NB4 (cell line): ENCODE results near the gene MPRIP.
A peak's percentile ranks its signal among the peaks of the same experiment; 100 is the strongest.

Source experiments
- DNase-seq: peaks from one replicate; pipeline ENCODE4 v3.0.0; 2010; ENCODE audit warnings: low read depth
- H3K4me3 ChIP-seq: one replicate; pipeline ENCODE4 v1.5.1; 2011; ENCODE audit warnings: mild to moderate bottlenecking, low read depth, low read length, moderate library complexity
- CTCF ChIP-seq: IDR thresholded peaks from one replicate; pipeline ENCODE4 v1.5.1; 2012; ENCODE audit warnings: low read depth, low read length
- MAX ChIP-seq: IDR thresholded peaks from 2 replicates; pipeline ENCODE4 v1.6.1; 2011; ENCODE audit warnings: low read depth, low read length
- MYC ChIP-seq: IDR thresholded peaks from 2 replicates; pipeline ENCODE4 v1.6.1; 2011; ENCODE audit warnings: low read depth, low read length
- POLR2A ChIP-seq: IDR thresholded peaks from 2 replicates; pipeline ENCODE4 v1.6.1; 2011; ENCODE audit warnings: mild to moderate bottlenecking; ENCODE audit not compliant: insufficient read length; ENCODE audit errors: extremely low read depth

Gene MPRIP

GRCh38 chr17:17236295-17237025 lies 194.2 kb downstream of the MPRIP start:
- DNase-seq: peak; percentile 33
- peak overlapping the region; percentile 91 for H3K4me3 ChIP-seq
- TF ChIP-seq POLR2A: no peak
- TF ChIP-seq CTCF: no peak
- no peak for TF ChIP-seq MAX
- TF ChIP-seq MYC: no peak

GRCh38 chr17:17237026-17237799 lies 195.0 kb downstream of the MPRIP start, which contains the start of gene FLCN:
Gene FLCN, minus strand, starts transcription at chr17:17237168. Its CDS starts 9,031 bp downstream, at chr17:17228137.
- DNase-seq: peak; percentile 89
- H3K4me3 ChIP-seq: peak within 1 kb of the TSS; percentile 91
- TF ChIP-seq POLR2A (peak; percentile 57), MAX (peak; percentile 94), CTCF (no peak), MYC (peak; percentile 81)

- DNase-seq: no peak
- TF ChIP-seq POLR2A (no peak), MYC (no peak), MAX (no peak), CTCF (no peak)
- no peak overlapping the region for H3K4me3 ChIP-seq
Observed at GRCh38 chr17:17239832-17240231, 197.6 kb downstream of the MPRIP start.

GRCh38 chr17:17241656-17242055 lies 199.4 kb downstream of the MPRIP start:
- TF ChIP-seq MYC (no peak), CTCF (no peak), MAX (no peak)
- no peak overlapping the region for H3K4me3 ChIP-seq
- DNase-seq: no peak

GRCh38 chr17:17242246-17242645 lies 200.0 kb downstream of the MPRIP start:
- H3K4me3 ChIP-seq: no peak overlapping the region
- TF ChIP-seq POLR2A (no peak), MYC (no peak), MAX (no peak), CTCF (no peak)
- no peak for DNase-seq
